ENCODE results near the gene EPB41L5.
"Not testable (repeated sequence)": the region's sequence is repeated elsewhere in the genome, so short reads cannot be mapped to it uniquely, and the experiment has no call there.

Gene EPB41L5

DNA sequence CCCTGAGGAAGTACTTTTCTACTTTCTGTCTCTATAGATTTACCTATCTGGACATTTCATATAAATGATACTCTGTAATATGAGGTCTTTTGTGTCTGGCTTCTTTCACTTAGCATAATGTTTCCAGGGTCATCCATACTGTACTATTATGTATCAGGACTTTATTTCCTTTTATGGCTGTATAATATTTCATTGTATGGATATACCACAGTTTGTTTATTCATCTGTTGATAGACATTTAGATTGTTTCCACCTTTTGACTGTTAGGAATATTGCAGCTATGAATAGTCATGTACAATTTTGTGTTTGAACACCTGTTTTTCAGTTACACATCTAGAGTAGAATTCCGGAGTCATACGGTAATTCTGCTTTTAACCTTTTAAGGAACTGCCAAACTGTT is 136.5 kb downstream of the EPB41L5 start:
- no peak for DNase-seq

DNA sequence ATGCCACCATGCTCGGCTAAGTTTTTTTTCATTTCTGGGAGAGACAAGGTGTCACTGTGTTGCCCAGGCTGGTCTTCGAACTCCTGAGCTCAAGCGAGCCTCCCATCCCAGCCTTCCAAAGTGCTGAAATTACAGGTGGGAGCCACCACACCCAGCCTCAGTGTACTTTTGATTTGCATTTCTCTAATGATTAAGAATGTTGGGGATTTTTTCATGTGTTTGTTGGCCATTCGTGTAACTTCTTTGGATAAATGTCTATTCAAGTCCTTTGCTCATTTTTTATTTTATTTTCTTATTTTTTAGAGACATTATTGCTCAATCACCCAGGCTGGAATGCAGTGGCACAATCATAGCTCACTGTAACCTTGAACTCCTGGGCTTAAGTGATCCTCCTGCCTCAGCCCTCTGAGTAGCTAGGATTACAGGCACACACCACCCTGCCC is 137.2 kb downstream of the EPB41L5 start:
- DNase-seq, result no peak

DNA sequence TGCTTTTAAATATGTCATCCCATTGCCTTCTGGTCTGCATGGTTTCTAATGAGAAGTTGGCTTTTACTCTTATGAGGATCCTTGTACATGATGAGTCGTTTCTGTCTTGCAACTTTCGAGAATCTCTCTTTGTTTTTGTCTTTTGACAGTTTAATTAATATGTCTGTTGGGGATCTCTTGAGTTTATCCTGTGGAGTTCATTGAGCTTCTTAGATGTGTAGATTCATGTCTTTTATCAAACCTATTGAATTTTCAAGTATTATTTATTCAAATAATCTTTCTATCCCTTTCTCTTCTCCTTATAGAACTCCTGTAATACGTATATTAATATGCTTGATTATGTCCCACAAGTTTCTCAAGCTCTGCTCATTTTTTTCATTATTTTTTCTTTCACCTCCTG is 142.4 kb downstream of the EPB41L5 start:
- DNase-seq, result no peak

DNA sequence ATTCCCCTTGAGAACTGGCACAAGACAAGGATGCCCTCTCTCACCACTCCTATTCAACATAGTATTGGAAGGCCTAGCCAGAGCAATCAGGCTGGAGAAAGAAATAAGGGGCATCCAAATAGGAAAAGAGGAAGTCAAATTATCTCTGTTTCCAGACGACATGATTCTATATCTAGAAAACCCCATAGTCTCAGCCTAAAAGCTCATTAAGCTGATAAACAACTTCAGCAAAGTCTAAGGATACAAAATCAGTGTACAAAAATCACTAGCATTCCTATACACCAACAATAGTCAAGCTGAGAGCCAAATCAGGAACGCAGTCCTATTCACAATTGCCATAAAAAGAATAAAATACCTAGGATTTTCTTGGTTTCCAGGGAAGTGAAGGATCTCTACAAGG is 145.8 kb downstream of the EPB41L5 start:
- DNase-seq, result not testable (repeated sequence)

DNA sequence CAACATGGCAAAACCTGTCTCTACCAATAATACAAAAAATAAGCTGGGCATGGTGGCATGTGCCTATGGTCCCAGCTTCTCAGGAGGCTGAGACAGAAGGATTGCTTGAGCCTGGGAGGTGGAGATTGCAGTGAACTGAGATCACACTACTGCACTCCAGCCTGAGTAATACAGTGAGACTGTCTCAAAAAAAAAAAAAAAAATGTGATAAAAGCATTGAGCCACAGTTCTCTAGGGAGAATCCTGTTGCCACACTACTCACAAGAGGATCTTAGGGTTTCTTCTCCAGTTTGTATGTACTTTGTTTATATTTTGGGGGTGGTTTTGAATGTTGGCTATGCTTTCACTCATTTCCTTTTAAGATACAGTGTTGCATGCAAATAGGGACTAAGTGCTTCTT is 148.3 kb downstream of the EPB41L5 start:
- no peak for DNase-seq

DNA sequence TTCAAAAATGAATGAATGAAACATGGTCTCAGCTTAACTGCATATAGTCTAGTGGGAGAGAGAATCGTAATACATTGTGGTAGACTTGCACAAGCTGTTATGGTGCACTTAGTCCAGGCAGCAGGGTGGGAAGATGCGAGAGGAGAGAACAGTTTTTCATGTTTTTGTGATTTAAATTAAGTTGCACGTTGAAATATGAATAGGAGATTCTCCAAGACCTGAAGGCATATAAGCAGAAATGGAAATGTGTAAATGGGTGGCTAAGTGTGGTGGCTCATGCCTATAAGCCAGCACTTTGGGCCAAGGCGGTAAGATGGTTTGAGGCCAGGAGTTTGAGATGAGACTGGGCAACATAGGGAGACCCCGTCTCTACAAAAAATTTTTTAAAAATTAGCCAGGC is 149.8 kb downstream of the EPB41L5 start:
- DNase-seq, result no peak

DNA sequence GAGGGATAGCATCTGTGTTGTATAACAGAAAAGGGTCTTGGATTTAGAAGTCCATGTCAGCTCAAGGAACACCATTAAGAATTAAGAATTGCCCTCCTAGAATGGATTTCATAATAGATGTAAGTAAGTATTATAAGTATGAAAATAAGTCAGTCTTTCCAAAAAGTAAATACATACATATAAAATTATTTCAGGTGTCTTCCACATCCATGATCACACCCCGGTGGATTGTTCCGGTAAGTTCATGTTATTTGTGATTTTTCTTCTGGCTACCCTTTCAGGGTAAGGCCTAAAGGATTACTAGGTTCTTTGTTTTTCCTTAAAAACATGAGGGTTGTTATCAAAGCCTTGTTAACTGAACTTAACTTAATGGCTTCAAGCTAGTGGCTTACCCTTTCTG is 154.4 kb downstream of the EPB41L5 start:
- no peak for DNase-seq

DNA sequence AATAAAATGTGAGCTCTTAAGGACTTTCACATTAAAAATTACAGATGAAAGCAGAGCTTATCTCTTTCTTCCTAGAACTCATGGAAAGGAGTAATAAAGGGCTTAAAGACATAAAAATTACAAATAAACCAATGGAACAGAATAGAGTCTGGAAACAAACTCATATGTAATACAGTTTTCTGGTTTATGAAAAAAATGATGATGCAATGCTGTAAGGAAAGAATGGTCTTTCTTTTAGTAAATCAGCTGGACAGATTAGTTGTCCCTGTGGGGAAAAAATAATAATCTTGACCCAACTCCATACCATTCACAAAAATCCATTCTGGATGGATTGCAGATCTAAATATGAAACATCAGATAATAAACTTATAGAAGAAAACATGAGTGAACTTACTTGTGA is 156.1 kb downstream of the EPB41L5 start:
- DNase-seq, result no peak

DNA sequence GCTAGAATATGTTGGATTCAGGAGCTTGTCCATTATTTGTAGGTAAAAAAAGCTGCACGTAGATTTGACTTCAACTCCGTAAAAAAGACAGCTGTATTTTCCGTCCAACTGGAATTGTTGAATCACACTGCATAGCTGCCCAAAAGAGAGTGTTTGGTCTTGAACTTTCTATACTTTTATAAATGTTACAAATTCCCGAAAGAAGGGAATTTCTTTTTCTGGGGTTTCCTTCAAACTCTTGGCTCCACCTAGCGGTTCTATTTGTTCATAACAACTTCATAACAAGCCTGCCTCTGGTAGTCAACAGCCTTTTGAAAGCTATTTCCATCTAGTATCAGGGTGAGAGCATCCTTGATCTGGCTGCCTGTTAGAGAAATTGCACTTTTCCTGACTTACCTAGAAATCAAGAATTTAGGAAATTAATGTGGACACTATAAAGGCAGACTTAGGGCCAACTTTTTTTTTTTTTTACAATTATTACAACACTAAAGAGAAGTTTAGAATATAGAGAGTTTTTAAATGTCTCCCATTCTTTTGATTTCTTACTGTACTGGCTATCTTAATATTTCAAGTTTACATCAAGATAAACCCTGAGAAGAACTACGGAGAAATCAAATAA is 162.2 kb downstream of the EPB41L5 start:
- DNase-seq, result peak; percentile 64

DNA sequence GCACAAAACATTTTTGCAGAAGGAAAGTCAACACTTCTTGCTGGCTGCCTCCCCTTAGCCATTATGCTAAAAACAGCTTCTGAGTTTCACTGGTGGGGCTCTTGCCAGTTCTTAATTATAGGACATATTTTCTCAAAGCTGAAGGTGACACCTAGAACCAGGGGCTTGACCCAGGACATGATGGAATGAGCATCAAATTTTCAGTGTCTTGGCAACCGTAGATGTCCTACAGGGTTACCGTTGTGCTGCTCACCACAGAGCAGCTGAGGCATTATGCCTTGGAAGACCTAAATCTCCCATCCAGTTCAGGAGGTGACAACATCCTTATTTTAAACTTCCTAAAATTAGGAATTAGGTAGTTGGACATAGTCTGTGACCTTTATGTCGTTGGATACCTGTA is 163.6 kb downstream of the EPB41L5 start:
- DNase-seq, result no peak

DNA sequence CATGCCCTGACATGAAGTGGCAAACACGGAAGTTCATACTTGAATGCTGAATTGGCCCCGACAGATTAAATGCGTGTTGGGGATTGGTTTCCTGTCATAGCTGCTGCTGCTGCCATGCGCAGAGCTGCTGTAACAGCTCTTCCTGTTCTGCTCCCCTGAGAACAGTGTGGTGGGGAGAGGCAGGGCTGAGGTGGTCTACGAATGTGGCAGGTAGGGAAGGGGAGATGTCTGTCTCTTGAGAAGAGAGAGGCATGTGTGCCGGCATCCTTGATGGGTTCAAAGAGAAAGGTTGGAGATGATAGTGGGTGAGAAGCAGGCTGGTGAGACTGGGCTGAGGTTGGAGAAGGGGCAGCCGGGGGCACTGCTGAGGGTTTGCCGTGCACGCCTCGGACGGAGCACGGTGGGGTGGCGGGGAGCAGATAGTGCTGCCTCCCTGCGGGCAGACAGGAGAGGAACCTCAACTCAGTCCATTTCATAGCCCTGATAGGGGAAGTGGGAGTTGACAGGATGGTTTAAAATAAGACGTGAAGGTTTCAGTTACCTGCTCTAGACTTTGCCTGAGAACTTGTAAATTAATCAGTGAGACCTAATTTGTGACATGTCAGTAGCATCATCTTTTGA is 164.2 kb downstream of the EPB41L5 start:
- DNase-seq, result no peak

DNA sequence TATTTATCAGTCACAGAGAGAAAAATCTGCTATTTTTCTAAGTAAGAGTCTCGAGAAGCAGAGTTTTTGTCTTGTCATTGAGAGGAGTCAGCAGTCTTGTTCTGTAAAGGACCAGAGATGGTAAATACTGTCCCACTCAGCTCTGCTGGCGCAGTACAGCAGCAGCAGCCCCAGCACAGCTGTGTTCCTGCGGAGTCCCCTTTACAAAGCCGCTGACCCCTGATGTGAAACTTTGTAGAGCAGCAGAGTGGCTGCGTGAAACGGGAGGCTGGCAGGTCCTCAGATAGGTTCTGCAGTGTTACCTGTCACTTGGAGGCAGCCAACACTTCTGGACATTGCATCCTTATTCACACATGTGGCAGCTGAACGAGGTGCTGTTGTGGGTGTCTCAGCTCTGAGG is 165.1 kb downstream of the EPB41L5 start:
- no peak for DNase-seq

DNA sequence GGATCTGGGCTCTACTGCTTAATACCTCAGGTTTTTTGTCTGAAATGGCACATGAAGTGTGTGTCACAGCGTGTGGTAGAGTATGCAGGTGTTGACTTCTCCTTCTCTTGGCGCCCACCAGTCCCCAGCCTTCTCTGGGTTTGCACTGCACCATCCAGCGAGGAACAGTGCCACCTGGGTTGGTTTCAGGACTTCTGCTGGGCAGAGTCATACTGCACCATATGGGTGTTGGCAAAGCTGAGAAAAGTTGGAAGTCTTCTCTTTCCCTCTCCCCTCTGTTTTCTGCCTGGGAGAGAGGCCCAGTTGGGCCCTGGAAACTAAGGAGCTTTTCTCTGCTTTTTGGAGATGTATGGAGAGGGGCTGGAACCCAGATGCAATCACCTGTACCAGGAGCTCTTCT is 166.5 kb downstream of the EPB41L5 start:
- no peak for DNase-seq

DNA sequence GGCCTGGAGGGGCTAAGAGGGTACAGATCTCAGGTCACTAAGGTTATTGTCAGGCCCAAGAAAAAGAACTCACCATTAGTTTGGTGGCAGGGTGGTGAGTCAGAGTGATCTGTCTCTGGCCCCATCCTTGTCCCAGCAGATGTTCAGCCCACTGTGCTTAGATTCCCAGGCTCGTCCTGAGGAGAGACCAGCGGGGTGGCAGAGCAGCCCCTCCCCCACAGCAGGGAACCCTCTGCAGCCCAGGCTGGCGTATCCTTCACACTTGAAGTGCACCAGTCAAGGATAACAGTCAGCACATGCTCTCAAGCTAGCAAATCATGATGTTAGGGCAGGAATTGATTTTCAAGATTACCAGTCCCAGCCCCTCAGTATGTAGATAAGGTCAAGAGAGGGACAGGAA is 167.2 kb downstream of the EPB41L5 start:
- no peak for DNase-seq

DNA sequence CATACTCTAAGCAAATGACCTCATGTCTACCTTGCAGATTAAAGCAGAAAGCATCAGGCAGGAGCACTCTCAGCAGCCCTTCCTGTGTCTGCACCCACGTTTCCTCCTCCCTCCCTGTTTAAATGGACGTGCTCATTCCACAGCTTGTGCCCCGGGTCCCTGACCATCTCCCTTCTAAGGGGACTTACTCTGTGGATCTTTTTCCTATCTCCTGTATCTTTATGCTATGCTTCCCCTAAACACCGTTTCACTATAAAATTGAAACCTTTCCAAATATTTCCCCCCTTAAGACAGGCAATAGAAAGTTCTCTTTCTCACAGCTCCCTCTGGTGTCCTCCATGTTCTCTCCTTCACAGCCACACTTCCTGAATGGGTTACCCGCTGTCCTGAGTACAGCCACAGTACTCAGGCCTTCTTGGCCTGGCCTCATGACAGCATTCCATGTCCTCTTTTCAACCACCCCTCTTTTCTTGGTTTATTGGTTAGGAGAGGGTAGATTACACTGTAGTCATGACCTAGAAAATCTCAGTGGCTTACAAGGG is 169.2 kb downstream of the EPB41L5 start:
- no peak for DNase-seq

DNA sequence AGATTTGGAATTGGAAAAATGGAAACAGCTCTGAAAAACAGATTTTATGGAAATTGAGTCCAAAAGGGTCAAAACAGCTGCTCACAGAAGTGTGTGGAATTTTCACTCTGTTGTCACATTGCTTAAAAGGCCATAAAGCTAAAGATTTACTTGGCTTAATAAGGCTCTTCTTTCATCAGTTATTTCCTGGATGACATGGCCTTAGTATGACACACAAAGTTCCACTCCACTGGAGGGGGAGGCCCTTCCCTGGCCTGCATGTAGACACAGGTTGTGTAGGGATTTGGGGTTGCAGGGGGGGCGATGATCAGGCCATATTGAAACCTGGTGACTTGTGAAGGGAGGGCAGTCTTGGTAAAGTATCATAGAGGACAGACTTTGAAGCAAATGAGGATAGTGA is 176.3 kb downstream of the EPB41L5 start:
- DNase-seq, result no peak

DNA sequence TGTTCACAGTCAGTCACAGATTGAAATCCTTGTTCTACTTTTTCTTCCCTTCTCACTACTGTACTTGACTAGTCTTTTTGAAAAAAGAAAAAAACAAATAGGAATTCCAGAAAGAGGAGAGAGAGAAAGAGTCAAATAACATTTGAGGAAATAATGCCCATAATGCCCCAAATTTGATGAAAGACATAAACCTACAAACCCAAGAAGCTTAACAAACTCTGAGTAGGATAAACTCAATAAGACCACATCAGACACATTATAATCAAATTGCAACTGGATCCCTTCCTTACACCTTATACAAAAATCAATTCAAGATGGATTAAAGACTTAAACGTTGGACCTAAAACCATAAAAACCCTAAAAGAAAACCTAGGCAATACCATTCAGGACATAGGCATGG is 179.4 kb downstream of the EPB41L5 start:
- no peak for DNase-seq

DNA sequence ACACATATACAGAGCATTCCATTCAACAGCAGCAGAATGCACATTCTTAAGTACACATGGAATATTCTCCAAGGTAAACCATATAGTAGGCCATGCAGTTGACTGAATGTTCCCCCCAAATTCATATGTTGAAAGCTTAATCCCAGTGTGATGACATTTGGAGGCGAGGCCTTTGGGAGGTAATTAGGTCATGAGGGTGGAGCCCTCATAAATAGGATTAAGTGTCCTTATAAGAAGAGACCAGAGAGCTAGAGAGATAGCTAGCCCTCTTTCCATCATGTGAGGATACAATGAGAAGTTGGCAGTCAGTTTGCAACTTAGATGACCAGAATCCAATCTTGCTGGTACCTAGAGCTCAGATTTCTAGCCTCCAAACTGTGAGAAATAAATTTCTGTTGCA is 182.7 kb downstream of the EPB41L5 start:
- no peak for DNase-seq

DNA sequence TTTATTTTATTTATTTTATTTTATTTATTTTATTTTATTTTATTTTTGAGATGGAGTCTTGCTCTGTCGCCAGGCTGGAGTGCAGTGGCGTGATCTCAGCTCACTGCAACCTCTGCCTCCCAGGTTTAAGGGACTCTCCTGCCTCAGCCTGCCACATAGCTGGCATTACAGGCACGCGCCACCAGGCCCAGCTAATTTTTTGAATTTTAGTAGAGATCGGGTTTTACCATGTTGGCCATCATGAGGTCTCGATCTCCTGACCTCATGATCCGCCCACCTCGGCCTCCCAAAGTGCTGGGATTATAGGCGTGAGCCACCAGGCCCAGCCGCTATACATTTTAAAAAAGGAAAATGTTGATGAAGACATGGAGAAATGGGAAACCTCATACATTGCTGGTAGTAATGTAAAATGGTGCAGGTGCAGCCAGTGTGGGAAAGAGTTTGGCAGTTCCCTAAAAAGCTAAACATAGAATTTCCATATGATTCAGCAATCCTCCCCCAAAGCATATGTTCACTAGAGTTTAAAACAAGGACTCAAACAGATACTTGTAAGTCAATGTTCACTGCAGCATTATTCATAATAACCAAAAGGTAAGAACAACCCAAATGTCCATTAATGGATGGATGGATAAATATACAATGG is 187.1 kb downstream of the EPB41L5 start:
- DNase-seq, result not testable (repeated sequence)

DNA sequence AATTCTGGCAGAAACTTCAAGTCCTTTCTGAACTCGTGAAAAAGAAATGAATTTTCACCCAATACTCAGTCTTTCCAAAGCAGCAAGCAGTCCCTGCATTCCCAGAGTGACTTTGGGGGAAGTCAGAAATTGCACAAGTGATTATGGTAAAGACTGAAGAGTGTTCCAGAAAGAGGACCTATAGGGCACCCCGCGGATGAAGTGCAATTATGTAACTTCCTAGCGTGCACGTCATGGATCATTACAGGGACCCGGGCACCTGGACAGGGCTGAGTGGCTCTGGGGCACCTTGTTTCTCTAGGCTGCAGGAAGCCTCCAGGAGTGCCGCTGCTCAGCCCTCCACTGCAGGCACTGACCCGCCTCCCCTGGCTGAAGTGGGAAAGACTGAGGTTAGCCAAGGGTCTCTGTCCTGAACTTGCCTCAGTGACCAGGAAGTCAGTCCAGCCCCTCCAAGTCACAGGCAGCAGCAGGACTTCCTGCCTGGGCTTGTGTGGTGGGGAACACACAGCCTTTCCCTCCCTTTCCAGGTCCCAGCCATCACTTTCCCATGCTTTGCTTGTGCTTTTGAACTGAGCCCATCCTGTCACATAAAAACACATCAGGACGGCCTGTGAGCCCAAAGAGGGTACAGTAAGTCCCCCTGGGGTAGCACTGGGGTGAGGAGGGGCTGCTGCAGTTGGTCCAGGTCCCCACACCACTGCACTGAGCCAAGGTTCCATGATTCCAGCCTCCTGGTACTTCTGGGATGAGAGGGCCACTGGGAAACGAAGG is 190.6 kb downstream of the EPB41L5 start:
- DNase-seq, result no peak

DNA sequence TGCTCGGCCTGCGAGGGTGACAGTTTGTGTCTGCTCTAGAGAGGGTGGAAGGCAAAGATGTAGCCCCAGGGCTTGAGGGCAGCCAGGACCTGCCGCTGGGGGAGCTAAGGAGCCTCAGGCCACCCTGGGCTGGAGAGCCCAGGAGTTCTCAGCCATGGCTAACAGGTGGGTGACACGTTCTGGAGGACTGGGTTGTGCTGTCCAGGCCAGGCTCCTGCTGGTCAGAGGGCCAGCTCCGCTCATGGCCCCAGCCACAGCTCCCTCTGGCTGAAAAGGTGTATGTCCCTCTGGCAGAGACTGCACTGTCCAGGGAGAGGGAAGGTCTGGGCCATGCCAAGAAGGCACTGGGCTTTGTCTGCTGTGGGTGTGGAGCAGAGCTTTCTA is 191.1 kb downstream of the EPB41L5 start:
- DNase-seq, result no peak

DNA sequence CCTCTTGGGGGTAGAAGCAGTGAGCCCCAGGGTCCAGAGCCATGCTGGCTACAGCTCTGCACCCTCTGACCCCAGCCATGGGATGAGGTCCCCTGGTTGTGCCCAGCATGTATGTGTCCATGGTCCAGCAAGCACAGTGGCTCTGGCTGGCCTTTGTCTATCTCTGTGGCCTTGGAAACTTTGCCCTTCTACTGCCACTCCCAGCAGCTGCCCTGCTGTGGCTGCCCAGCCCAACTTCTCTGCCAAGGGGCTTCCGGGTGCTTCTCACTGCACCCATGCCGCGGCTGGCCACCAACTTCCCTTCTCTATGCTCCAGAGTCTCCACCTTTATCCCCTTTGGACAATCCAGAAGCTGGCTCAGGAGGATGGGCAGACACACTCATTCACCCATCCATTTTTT is 191.5 kb downstream of the EPB41L5 start:
- DNase-seq, result no peak

DNA sequence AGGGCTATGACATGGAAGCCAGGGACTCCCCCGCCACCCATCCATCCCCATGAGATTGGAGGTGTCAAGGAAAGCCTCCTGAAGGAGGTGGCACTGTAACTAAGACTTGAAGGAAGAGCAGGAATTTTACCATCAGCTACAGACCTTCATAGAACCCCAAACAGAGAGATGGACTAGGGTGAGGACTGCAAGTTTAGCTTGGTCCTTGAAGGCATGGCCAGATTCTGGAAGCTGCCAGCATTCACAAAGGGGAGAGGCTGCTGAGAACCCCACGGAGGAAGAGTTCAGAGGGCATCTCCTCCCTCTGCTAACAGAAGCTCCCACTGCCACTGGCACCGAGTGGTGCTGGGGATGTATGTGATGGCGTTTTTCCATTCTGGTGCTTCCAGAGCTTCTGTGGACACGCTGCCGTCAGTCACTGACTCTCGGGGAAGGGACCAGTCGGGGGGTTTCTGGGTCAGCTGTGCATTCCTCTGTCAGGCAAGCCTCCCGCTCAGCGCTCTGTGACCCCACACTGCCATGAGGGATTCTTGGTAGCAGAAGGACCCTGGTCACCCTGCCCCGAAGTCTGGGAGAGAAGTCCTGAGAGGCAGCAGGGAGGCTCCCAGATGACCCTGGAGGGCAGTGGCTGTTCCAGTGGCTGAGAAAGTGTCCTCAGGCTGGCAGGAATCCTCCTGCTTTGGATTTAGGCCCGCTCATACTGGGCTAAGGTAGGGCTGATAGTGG is 192.2 kb downstream of the EPB41L5 start:
- DNase-seq, result no peak

Measured in NCI-H1694 treated with DMSO at 0.1 percent for 48 hours (cell line).